H1 (cell line): ENCODE measurements around the gene GON4L. TPM values are rescaled to one million over a fixed set of nuclear protein-coding genes. Genes with fewer than 3 reads are reported as not detected.
"Not testable (repeated sequence)": the region's sequence is repeated elsewhere in the genome, so short reads cannot be mapped to it uniquely, and the experiment has no call there.

Experiments used
- CTCF ChIA-PET: fragments of 300-600 bp; sonication (Branson Sonifier 250); formaldehyde crosslinking; loops from one replicate; lab custom pipeline; 2021; ENCODE audit not compliant: partially characterized antibody; lab: Charles Lee
- POLR2A ChIA-PET: fragments of 300-600 bp; sonication (Branson Sonifier 250); formaldehyde crosslinking; loops from one replicate; lab custom pipeline; 2021; ENCODE audit warnings: inconsistent platforms; ENCODE audit not compliant: partially characterized antibody; lab: Charles Lee
- DNase-seq, 2 experiments: peaks; one replicate each; pipeline versions ENCODE4 v3.0.0 to v3.0.0-alpha.2; 2010 to 2022; ENCODE audit warnings: low spot score in 2 of 2, low read depth in 1 of 2, mixed read lengths in 1 of 2
- FAIRE-seq: peaks from 2 replicates; lab custom pipeline; 2011; peaks lifted over from hg19 to GRCh38; lab: Jason Lieb, UNC
- H2AFZ ChIP-seq: 2 replicates; pipeline ENCODE4 v1.8.1; 2012; ENCODE audit warnings: low read length, inconsistent platforms
- H2AK5ac ChIP-seq: 2 replicates; pipeline ENCODE4 v1.6.1; 2013; ENCODE audit warnings: low read depth, low read length
- H2BK120ac ChIP-seq: replicated peaks from 2 replicates; pipeline ENCODE3; 2013; ENCODE audit warnings: low read depth, low read length, inconsistent platforms
- H2BK12ac ChIP-seq: 2 replicates; pipeline ENCODE4 v1.6.1; 2013; ENCODE audit warnings: low read depth, low read length
- H2BK15ac ChIP-seq: 2 replicates; pipeline ENCODE4 v1.6.1; 2013; ENCODE audit warnings: low read length
- H2BK20ac ChIP-seq: 2 replicates; pipeline ENCODE4 v1.6.1; 2013; ENCODE audit warnings: low read length
- H2BK5ac ChIP-seq: 2 replicates; pipeline ENCODE4 v1.6.1; 2013; ENCODE audit warnings: low read depth, low read length
- H3K14ac ChIP-seq: 2 replicates; pipeline ENCODE4 v1.6.1; 2013; ENCODE audit warnings: inconsistent platforms; ENCODE audit not compliant: insufficient read length
- H3K18ac ChIP-seq: 2 replicates; pipeline ENCODE4 v1.6.1; 2013; ENCODE audit warnings: low read length; ENCODE audit errors: extremely low read depth
- H3K23ac ChIP-seq: 2 replicates; pipeline ENCODE4 v1.6.1; 2013; ENCODE audit warnings: inconsistent platforms; ENCODE audit not compliant: insufficient read length
- H3K23me2 ChIP-seq: 2 replicates; pipeline ENCODE4 v1.6.1; 2013; ENCODE audit warnings: low read depth, low read length
- H3K27ac ChIP-seq: 2 replicates; pipeline ENCODE4 v1.6.1; 2011; ENCODE audit warnings: low read depth, low read length, inconsistent platforms
- H3K27me3 ChIP-seq, 4 experiments: replicated peaks in 1 of 4; 1 replicate in 1 of 4; 2 replicates in 3 of 4; pipeline versions ENCODE4 v1.6.1 to v1.8.1; 2011 to 2013; ENCODE audit warnings: low read length in 3 of 4, mild to moderate bottlenecking in 3 of 4, inconsistent platforms in 2 of 4, mixed read lengths in 2 of 4, moderate library complexity in 1 of 4; ENCODE audit not compliant: control insufficient read depth in 3 of 4, insufficient read depth in 3 of 4; ENCODE audit errors: extremely low read depth in 1 of 4
- H3K36me3 ChIP-seq, 4 experiments: 2 replicates each; pipeline versions ENCODE4 v1.6.1 to v1.8.1; 2011 to 2013; ENCODE audit warnings: mild to moderate bottlenecking in 4 of 4, low read length in 3 of 4, moderate library complexity in 2 of 4, control low read depth in 1 of 4, inconsistent platforms in 1 of 4; ENCODE audit not compliant: insufficient read depth in 4 of 4, control insufficient read depth in 2 of 4
- H3K4ac ChIP-seq: replicated peaks from 2 replicates; pipeline ENCODE3; 2013; ENCODE audit warnings: low read length, low read depth, mixed read lengths, inconsistent platforms; ENCODE audit not compliant: insufficient read length
- H3K4me1 ChIP-seq, 4 experiments: replicated peaks in 1 of 4; 1 replicate in 1 of 4; 2 replicates in 3 of 4; pipeline versions ENCODE4 v1.6.1 to v1.8.1; 2011 to 2013; ENCODE audit warnings: low read length in 3 of 4, inconsistent platforms in 2 of 4, mixed read lengths in 1 of 4; ENCODE audit not compliant: insufficient read depth in 4 of 4, control insufficient read depth in 3 of 4
- H3K4me2 ChIP-seq, 2 experiments: 2 replicates each; pipeline versions ENCODE4 v1.6.1 to v1.8.1; 2011 to 2013; ENCODE audit warnings: low read depth in 2 of 2, low read length in 2 of 2, control low read depth in 1 of 2, inconsistent platforms in 1 of 2, mild to moderate bottlenecking in 1 of 2; ENCODE audit not compliant: insufficient read depth in 1 of 2
- H3K4me3 ChIP-seq, 4 experiments: fragments of 200-600, 300-600 bp in 1 of 4; sonication (generic), shearing (Covaris generic), sonication (Bioruptor Twin) in 1 of 4; 2 replicates each; pipeline versions ENCODE4 v1.5.1 to v1.8.1; 2011 to 2016; ENCODE audit warnings: low read length in 4 of 4, low read depth in 3 of 4, control low read depth in 2 of 4, inconsistent platforms in 2 of 4, mild to moderate bottlenecking in 2 of 4, mixed read lengths in 1 of 4, moderate library complexity in 1 of 4; ENCODE audit not compliant: insufficient read depth in 2 of 4; ENCODE audit errors: extremely low read depth in 1 of 4
- H3K56ac ChIP-seq: replicated peaks from 2 replicates; pipeline ENCODE3; 2013; ENCODE audit warnings: low read depth, mild to moderate bottlenecking, mixed read lengths, low read length, inconsistent platforms; ENCODE audit not compliant: insufficient read length
- H3K79me1 ChIP-seq: 2 replicates; pipeline ENCODE4 v1.6.1; 2013; ENCODE audit warnings: low read depth, low read length, control low read depth
- H3K79me2 ChIP-seq, 2 experiments: 2 replicates each; pipeline versions ENCODE4 v1.6.1 to v1.8.1; 2012 to 2013; ENCODE audit warnings: low read length in 2 of 2, mild to moderate bottlenecking in 2 of 2, inconsistent platforms in 1 of 2; ENCODE audit not compliant: insufficient read depth in 2 of 2, control insufficient read depth in 1 of 2
- H3K9ac ChIP-seq, 4 experiments: replicated peaks in 1 of 4; 1 replicate in 1 of 4; 2 replicates in 3 of 4; pipeline versions ENCODE4 v1.6.1 to v1.8.1; 2011 to 2013; ENCODE audit warnings: low read depth in 3 of 4, low read length in 3 of 4, control low read depth in 2 of 4, mild to moderate bottlenecking in 2 of 4, moderate library complexity in 2 of 4, inconsistent platforms in 1 of 4; ENCODE audit errors: extremely low read depth in 1 of 4
- H3K9me3 ChIP-seq, 2 experiments: 2 replicates each; pipeline versions ENCODE4 v1.6.1 to v1.8.1; 2012 to 2013; ENCODE audit warnings: mild to moderate bottlenecking in 2 of 2, moderate library complexity in 2 of 2, control low read depth in 1 of 2, inconsistent platforms in 1 of 2, low read depth in 1 of 2, low read length in 1 of 2, mixed read lengths in 1 of 2; ENCODE audit not compliant: insufficient read depth in 2 of 2
- H4K20me1 ChIP-seq, 2 experiments: replicated peaks in 1 of 2; 2 replicates each; pipeline versions ENCODE3 to v1.8.1; 2011 to 2013; ENCODE audit warnings: inconsistent platforms in 2 of 2, low read length in 2 of 2, mild to moderate bottlenecking in 1 of 2; ENCODE audit not compliant: insufficient read depth in 2 of 2, control insufficient read depth in 1 of 2
- H4K5ac ChIP-seq: 2 replicates; pipeline ENCODE4 v1.6.1; 2013; ENCODE audit warnings: low read length, low read depth, mixed read lengths, inconsistent platforms; ENCODE audit not compliant: insufficient read length
- H4K8ac ChIP-seq: 2 replicates; pipeline ENCODE4 v1.8.0; 2013; ENCODE audit warnings: mild to moderate bottlenecking, moderate library complexity, low read length, inconsistent platforms; ENCODE audit not compliant: insufficient read depth; ENCODE audit errors: extremely low read depth
- H4K91ac ChIP-seq: replicated peaks from 2 replicates; pipeline ENCODE3; 2013; ENCODE audit warnings: low read length, mixed read lengths, inconsistent platforms; ENCODE audit not compliant: insufficient read length
- WGBS, 2 experiments: shearing (Covaris generic) in 1 of 2; methylation state at CpG; one replicate each; pipeline versions ENCODE4 v1.1.6 to v1.1.7; 2013 to 2015; ENCODE audit warnings: low lambda C conversion rate in 2 of 2, mixed read lengths in 2 of 2, inconsistent platforms in 1 of 2, low coverage in 1 of 2, missing lambda C conversion rate in 1 of 2; ENCODE audit not compliant: insufficient replicate concordance in 2 of 2, insufficient coverage in 1 of 2, insufficient read length in 1 of 2; ENCODE audit errors: extremely low coverage in 1 of 2, missing lambda C conversion rate in 1 of 2; 5-methylcytosine and 5-hydroxymethylcytosine counted together
- polyA plus RNA-seq, 7 experiments: library from polyadenylated mRNA; depleted of rRNA in 3 of 7; stranded (reverse) in 5 of 7; unstranded in 2 of 7; fragments of >200 nt in 5 of 7; fragments of 200-250 nt in 2 of 7; gene quantifications; 1 replicate in 5 of 7; 2 replicates in 1 of 7; 4 replicates in 1 of 7; pipeline versions ENCODE4 v1.2.1 to v1.2.3, GENCODE V29; 2011 to 2013; ENCODE audit warnings: missing spikeins in 2 of 7, mixed read lengths in 2 of 7
- total RNA-seq: library from RNA; stranded (reverse); fragmentation: NEBNext Ultra II Directional; extraction: Animal tissue kit (Norgen Biotek cat#: 25700); gene quantifications from 2 replicates; pipeline ENCODE4 v1.2.1, GENCODE V29; 2021

The GON4L gene
- total and polyA plus RNA-seq, 2 of the 8 experiments (the other 6 are each of a cell fraction or from before 2014, with no cell fraction given), result 26.2 to 52.1 TPM

GRCh38 chr1:155711457-155711856, 145.6 kb downstream of the GON4L start:
- H3K27ac ChIP-seq, DNase-seq, H3K4ac ChIP-seq, H2BK5ac ChIP-seq, H4K5ac ChIP-seq, H3K9ac ChIP-seq, H3K23me2 ChIP-seq, H3K4me2 ChIP-seq, H3K4me1 ChIP-seq, CTCF ChIA-PET, H3K56ac ChIP-seq, H3K18ac ChIP-seq, H2AFZ ChIP-seq, H4K20me1 ChIP-seq, H3K14ac ChIP-seq, H3K79me1 ChIP-seq, H3K27me3 ChIP-seq, H4K8ac ChIP-seq, H4K91ac ChIP-seq, H3K9me3 ChIP-seq, H2BK20ac ChIP-seq, FAIRE-seq, H3K23ac ChIP-seq, H2BK15ac ChIP-seq, H2AK5ac ChIP-seq, H3K4me3 ChIP-seq, H2BK120ac ChIP-seq, H2BK12ac ChIP-seq: not testable (repeated sequence)
- 100% methylated on average over 1 of the region's 3 CpGs; no CpG with 5 or more reads in 1 of the 2 experiments for WGBS, 2 experiments
- POLR2A ChIA-PET, result interaction anchor here (0.8 kb wide), 1 partner anchor 30 kb away, joined by 3 read pairs; no protein-coding TSS in a partner anchor
- peaks cover 0 to 12% of the 10 kb centered on the region in 2 experiments; a peak in 2 of 4 replicates for H3K79me2 ChIP-seq
- H3K36me3 ChIP-seq, result peaks cover 0 to 12% (median 5%) of the 10 kb centered on the region in 4 experiments; a peak in 4 of 8 replicates
